Hepatocyte (in vitro differentiated cells): Measurements from ENCODE around the gene KCP. TPM values are rescaled to one million over a fixed set of nuclear protein-coding genes. Genes with fewer than 3 reads are reported as not detected.

Experiments used
- DNase-seq: peaks from one replicate; pipeline ENCODE4 v3.0.0-alpha.2; 2016; ENCODE audit warnings: low spot score
- H2AFZ ChIP-seq: fragments of 200-600 bp; sonication (generic); 2 replicates; pipeline ENCODE4 v1.6.0; 2016; ENCODE audit warnings: antibody characterized with exemption, mild to moderate bottlenecking
- H3K27ac ChIP-seq: fragments of 200-600 bp; sonication (generic); 2 replicates; pipeline ENCODE4 v1.5.1; 2016; ENCODE audit warnings: mild to moderate bottlenecking
- H3K27me3 ChIP-seq: fragments of 200-600 bp; sonication (generic); 2 replicates; pipeline ENCODE4 v1.6.1; 2016
- H3K36me3 ChIP-seq: fragments of 200-600 bp; sonication (generic); replicated peaks from 2 replicates; pipeline ENCODE4 v1.5.1; 2016; ENCODE audit warnings: low read depth; ENCODE audit not compliant: insufficient read depth
- H3K4me1 ChIP-seq: fragments of 200-600 bp; sonication (generic); 2 replicates; pipeline ENCODE4 v1.5.1; 2016; ENCODE audit warnings: mild to moderate bottlenecking, moderate library complexity; ENCODE audit not compliant: insufficient read depth
- H3K4me2 ChIP-seq: fragments of 200-600 bp; sonication (generic); 2 replicates; pipeline ENCODE4 v1.6.0; 2016
- H3K4me3 ChIP-seq: fragments of 200-600 bp; sonication (generic); 2 replicates; pipeline ENCODE4 v1.5.1; 2016; ENCODE audit warnings: mild to moderate bottlenecking
- H3K79me2 ChIP-seq: fragments of 200-600 bp; sonication (generic); 2 replicates; pipeline ENCODE4 v1.6.0; 2017; ENCODE audit warnings: mild to moderate bottlenecking
- H3K9me2 ChIP-seq: fragments of 200-600 bp; sonication (generic); replicated peaks from 2 replicates; pipeline ENCODE4 v1.6.0; 2017; ENCODE audit warnings: mild to moderate bottlenecking; ENCODE audit not compliant: insufficient read depth
- H3K9me3 ChIP-seq: fragments of 200-600 bp; sonication (generic); 2 replicates; pipeline ENCODE4 v1.5.1; 2016; ENCODE audit warnings: low read depth, mild to moderate bottlenecking
- H4K20me1 ChIP-seq: fragments of 200-600 bp; sonication (generic); 2 replicates; pipeline ENCODE4 v1.6.0; 2016; ENCODE audit warnings: mild to moderate bottlenecking; ENCODE audit not compliant: insufficient read depth, poor library complexity, severe bottlenecking
- CTCF ChIP-seq: fragments of 200-600 bp; sonication (generic); IDR thresholded peaks from 2 replicates; pipeline ENCODE4 v1.5.1; 2016; ENCODE audit warnings: antibody characterized with exemption, mild to moderate bottlenecking; ENCODE audit not compliant: poor library complexity
- EZH2 ChIP-seq: fragments of 200-600 bp; sonication (generic); IDR thresholded peaks from 2 replicates; pipeline ENCODE4 v1.6.1; 2016; ENCODE audit warnings: antibody characterized with exemption, mild to moderate bottlenecking, borderline replicate concordance
- EZH2phosphoT487 ChIP-seq: fragments of 200-600 bp; sonication (generic); IDR thresholded peaks from one replicate; pipeline ENCODE4 v1.6.1; 2018; ENCODE audit warnings: antibody characterized with exemption, mild to moderate bottlenecking, low read depth, moderate library complexity; ENCODE audit not compliant: unreplicated experiment, severe bottlenecking
- WGBS: methylation state at CpG from one replicate; pipeline ENCODE4 v1.1.6; 2016; ENCODE audit warnings: low lambda C conversion rate; ENCODE audit errors: missing lambda C conversion rate; 5-methylcytosine and 5-hydroxymethylcytosine counted together
- polyA plus RNA-seq: library from polyadenylated mRNA; unstranded; fragments of >200 nt; fragmentation: Nextera tagmentation; extraction: Ambion mirVana; gene quantifications from 2 replicates; pipeline ENCODE4 v1.2.1, GENCODE V29; 2016
- total RNA-seq: library from RNA; depleted of rRNA; stranded (reverse); fragments of >200 nt; gene quantifications from 2 replicates; pipeline ENCODE4 v1.2.3, GENCODE V29; 2014

The KCP gene
- total and polyA plus RNA-seq, 2 experiments from 2014 or later: 0.40 to 2.4 TPM

GRCh38 chr7:128853799-128854198 is 56.7 kb downstream of the KCP start:
- TF ChIP-seq CTCF (no peak), EZH2 (no peak), EZH2phosphoT487 (no peak)
- no peaks in the 10 kb centered on the region for H3K9me2 ChIP-seq
- H2AFZ ChIP-seq: no peak overlapping the region
- H3K27me3 ChIP-seq: no peaks in the 10 kb centered on the region
- H3K4me1 ChIP-seq: no peaks in the 10 kb centered on the region
- no peaks in the 10 kb centered on the region for H3K9me3 ChIP-seq
- no peak overlapping the region for H3K4me2 ChIP-seq
- H3K4me3 ChIP-seq: no peak overlapping the region
- no peaks in the 10 kb centered on the region for H3K36me3 ChIP-seq
- DNase-seq: no peak
- no peaks in the 10 kb centered on the region for H4K20me1 ChIP-seq
- H3K27ac ChIP-seq: no peak overlapping the region
- WGBS: 93% methylated on average over 14 of the region's 23 CpGs
- H3K79me2 ChIP-seq: no peaks in the 10 kb centered on the region

- Histone ChIP-seq H3K27me3 (no peaks in the 10 kb centered on the region), H3K4me2 (no peak overlapping the region), H4K20me1 (no peaks in the 10 kb centered on the region), H3K9me3 (no peaks in the 10 kb centered on the region), H2AFZ (no peak overlapping the region), H3K79me2 (no peaks in the 10 kb centered on the region), H3K4me3 (no peak overlapping the region), H3K36me3 (no peaks in the 10 kb centered on the region), H3K27ac (no peak overlapping the region), H3K4me1 (no peaks in the 10 kb centered on the region), H3K9me2 (no peaks in the 10 kb centered on the region)
- WGBS: 96% methylated on average over 24 of the region's 28 CpGs
- TF ChIP-seq EZH2 (no peak), EZH2phosphoT487 (no peak), CTCF (no peak)
- DNase-seq: no peak
Measured at GRCh38 chr7:128852537-128853254, 57.8 kb downstream of the KCP start.

- no peak for DNase-seq
- TF ChIP-seq EZH2phosphoT487 (no peak), CTCF (no peak), EZH2 (no peak)
- Histone ChIP-seq H4K20me1 (no peaks in the 10 kb centered on the region), H2AFZ (no peak overlapping the region), H3K27ac (no peak overlapping the region), H3K27me3 (no peaks in the 10 kb centered on the region), H3K79me2 (no peaks in the 10 kb centered on the region), H3K36me3 (no peaks in the 10 kb centered on the region), H3K9me2 (no peaks in the 10 kb centered on the region), H3K9me3 (no peaks in the 10 kb centered on the region), H3K4me3 (no peak overlapping the region), H3K4me1 (no peaks in the 10 kb centered on the region), H3K4me2 (no peak overlapping the region)
- WGBS: 89% methylated on average over 6 of the region's 18 CpGs
Measured at GRCh38 chr7:128849804-128850490, 60.6 kb downstream of the KCP start.
